PC-9 (cell line): Measurements from ENCODE around the gene ADAMTS20.

Source experiments
- CTCF ChIP-seq: fragments of 200-600 bp; sonication (generic); conservative IDR thresholded peaks from 2 replicates; pipeline ENCODE4 v1.6.1; 2017; ENCODE audit warnings: mixed run types, antibody characterized with exemption, mild to moderate bottlenecking, moderate library complexity
- EZH2 ChIP-seq: fragments of 200-600 bp; sonication (generic); IDR thresholded peaks from 2 replicates; pipeline ENCODE4 v1.8.0; 2017; ENCODE audit warnings: antibody characterized with exemption, low read depth

- TF ChIP-seq CTCF (no peak), EZH2 (no peak)
Measured at GRCh38 chr12:43370263-43370662, 181.7 kb downstream of the ADAMTS20 start.
